ENCODE measurements around the gene WDR3.

WDR3 gene

DNA sequence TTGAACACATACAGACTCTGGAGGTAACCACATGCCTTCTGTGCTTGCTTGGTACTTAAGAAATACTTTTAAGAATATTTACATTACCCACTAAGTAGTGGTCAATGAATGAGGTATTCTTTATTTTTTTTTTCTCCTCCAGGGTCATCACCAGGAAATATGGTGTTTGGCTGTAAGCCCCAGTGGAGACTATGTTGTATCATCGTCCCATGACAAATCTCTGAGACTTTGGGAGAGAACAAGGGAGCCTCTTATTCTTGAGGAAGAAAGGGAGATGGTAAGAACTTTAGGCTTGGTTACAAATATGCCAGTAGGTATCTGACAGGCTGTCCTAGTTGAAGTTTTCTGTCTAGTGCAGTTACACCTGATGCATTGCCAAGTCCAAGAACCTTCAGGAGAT lies 22.8 kb downstream of the WDR3 start:
- DNase-seq (ENCODE audit: low read depth, low spot score), result no peak

GRCh38 chr1:117959364-117959763 lies 29.8 kb downstream of the WDR3 start:
- DNase-seq (ENCODE audit: low read depth, low spot score), result no peak

DNA sequence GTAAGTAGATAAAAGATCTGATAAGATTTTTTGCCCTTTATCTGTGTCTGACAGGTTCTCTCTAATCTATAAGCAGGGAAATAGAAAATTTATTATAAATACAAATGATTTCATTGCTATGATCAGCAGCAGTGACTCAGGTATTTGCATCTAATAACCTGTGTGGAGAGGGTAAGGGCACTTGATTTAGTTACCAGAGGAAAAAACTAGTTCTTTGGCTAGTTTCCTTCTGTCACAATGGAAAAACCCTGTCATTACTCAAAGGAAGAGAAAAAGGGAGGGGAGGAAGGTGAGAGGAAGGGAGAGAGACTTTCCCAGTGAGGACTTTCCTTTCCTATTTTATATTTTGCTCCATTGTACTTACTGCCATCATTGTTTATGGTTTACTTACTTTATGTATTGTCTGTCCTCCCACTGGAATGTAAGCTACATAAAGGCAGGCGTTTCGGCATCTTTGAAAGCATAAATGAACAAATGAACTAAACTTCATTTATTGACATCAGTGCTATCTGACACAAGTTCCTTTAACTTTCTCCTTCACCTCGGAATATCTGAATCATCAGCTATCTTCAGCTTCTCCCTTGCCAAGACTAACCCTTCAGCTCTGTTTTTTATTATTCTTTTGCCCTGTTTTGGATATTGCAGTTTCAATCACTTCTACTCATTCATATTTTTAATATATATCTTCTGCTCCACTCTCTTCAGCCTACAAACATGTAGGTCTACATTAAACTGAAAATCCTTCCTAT lies 34.9 kb downstream of the WDR3 start:
- no peak for DNase-seq (ENCODE audit: low read depth, low spot score)

DNA sequence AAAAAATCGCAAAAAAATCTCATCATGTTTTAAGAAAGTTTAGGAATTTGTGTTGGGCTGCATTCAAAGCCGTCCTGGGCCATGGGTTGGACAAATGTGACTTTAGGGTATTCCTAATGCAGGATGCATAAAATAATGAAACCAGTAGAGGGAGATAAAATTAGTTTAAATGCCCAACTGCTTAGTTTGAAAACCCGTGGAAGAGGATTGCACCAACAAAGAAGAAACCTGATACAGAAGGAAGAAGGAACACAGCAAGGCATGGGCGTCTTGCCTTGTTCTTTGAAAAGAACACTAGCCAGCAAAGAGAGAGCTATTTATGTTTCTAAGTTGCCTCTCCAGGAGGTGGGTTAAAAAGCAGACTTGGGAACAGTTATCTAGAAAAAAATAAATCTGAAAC lies 37.9 kb downstream of the WDR3 start:
- DNase-seq (ENCODE audit: low read depth, low spot score), result no peak

GRCh38 chr1:117967881-117968280 lies 38.3 kb downstream of the WDR3 start:
- DNase-seq (ENCODE audit: low read depth, low spot score), result no peak

DNA sequence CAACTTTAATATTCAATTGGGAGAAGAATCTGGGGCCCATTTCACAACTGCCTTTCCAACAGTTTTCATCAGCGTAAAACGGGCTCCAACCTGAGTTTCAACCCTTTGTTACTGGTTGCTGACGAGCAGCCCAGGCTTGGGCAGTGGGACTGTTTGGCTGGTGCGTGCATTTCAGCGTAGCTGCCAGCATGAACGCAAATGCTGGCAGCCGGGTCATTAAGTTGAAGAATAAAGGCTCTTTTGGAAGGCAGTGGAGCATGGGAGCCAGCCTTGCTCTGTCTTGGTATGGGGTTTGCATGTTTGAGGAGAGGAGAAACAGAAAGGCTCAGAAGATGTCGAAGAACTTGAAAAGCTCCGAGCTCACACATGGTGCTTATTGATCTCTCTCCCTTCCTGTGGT lies 40.7 kb downstream of the WDR3 start:
- DNase-seq (ENCODE audit: low read depth, low spot score), result no peak

DNA sequence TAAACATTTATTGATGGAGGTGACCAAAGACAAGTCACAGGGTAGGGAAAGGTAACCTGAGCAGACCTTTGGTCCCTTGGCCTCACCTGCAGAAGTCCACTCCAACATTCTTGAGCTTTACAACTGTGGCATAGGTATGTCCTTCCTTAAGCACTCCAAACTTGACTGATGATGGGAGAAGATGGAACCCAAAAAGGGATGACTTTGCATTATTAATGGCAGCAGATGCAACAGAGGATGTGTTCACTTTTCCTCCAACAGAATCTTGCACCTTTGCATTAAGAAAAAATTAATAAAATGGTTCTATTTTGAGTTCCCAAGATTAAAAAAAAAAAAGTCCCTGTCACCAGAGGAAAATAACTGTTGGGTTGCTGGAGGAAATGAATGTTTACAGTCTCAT lies 42.2 kb downstream of the WDR3 start:
- no peak for DNase-seq (ENCODE audit: low read depth, low spot score)

DNA sequence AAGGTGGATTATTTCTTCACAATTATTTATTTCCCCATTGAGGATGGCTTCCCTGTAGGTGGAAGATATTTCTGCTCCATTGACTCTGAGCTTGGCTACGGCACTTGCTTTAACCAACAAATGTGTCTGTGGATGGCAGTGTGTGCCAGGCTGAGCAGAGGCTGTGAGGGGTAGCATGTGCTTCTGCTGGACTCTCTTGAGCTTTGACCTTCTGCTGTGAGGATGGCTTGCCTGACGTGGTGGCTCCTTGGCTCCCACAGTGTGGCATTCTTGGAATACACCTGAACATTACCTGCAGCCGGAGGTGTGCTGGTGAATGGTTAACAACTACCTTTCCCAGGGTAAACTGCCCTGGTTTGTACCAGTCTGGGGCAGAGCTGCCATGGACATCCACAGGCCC lies 46.8 kb downstream of the WDR3 start:
- no peak for DNase-seq (ENCODE audit: low read depth, low spot score)

DNA sequence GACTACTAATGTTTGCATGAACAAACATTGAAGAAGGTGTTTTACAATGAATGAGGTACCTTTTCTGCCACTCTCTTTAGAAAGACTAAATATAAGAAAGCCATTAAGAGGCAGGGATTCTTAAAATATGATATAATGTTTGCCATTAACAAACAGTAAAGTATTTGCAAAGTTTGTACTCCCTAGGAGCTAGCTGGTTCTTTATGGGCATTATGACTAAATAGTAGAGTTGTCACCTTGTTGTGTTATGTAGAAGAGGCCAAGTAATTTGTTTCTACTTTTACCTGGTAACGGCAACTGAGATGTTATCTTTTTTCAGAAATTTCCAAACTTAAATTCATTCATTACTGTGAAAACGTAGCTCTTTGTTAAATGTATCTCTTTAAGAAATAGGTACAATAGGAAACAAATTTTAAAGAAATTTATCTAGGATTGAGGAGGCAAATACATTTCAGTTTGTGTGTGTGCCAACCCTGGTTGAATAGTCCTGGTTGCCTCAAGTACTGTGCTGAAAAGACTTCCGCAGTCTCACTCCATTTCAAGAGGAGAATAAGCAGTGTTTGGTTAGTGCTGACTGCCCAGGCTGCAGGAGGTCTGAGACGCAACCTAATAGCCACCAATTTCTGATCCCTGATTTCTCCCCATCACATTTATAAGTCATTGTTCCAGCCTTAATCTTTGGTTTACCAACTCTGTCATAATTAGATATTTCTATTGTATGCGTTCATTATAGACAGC lies 52.1 kb downstream of the WDR3 start:
- no peak for DNase-seq (ENCODE audit: low read depth, low spot score)

DNA sequence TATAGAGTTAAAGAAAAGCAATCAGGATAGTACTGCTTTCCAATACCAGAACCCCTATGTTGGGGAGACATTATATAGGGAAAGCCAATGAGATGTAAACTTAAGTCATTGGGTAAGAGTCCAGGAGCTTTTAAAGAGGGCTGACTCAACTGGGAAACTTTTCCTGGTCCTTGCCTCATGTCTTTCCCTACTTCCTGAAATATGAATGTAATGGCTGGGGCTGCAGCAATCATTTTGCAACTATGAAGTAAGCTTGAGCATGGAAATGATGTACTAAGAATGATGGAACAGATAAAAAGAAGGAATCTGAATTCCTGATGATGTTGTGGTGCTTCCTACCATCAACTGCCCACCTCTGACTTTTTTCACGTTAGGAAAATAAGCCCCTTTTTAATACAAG lies 55.7 kb downstream of the WDR3 start:
- DNase-seq (ENCODE audit: low read depth, low spot score), result no peak

DNA sequence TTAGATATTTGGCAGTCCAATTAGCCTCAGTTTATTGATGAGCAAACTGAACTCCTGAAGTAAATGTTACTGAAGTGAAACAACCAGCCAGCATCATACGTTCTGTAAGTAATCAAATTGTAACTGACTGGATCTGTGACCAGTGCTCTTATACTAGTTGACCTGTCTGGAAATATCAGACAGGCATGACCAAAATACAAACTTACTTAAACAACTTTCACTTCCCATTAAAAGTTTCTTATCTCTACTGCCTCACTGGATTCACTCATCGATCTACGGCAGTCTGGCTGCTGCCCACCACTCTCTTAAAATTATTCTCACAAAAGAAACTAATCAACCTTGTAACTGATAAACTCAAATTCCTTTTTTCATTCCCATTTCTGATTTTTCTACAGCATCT lies 56.4 kb downstream of the WDR3 start:
- DNase-seq (ENCODE audit: low read depth, low spot score), result no peak

DNA sequence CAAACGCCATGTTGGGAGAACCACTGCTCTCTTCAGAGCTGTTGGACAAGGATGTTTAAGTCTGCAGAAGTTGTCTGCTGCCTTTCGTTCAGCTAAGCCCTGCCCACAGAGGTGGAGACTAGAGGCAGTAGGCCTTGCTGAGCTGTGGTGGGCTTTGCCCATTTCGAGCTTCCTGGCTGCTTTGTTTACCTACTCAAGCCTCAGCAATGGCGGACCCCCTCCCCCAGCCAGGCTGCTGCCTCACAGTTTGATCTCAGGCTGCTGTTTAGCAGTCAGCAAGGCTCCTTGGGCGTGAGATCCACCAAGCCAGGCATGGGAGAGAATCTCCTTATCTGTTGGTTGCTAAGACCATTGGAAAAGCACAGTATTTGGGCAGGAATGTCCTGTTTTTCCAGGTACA lies 74.8 kb downstream of the WDR3 start:
- DNase-seq (ENCODE audit: low read depth, low spot score), result no peak

GRCh38 chr1:118007391-118007790 lies 77.9 kb downstream of the WDR3 start:
- no peak for DNase-seq (ENCODE audit: low read depth, low spot score)

DNA sequence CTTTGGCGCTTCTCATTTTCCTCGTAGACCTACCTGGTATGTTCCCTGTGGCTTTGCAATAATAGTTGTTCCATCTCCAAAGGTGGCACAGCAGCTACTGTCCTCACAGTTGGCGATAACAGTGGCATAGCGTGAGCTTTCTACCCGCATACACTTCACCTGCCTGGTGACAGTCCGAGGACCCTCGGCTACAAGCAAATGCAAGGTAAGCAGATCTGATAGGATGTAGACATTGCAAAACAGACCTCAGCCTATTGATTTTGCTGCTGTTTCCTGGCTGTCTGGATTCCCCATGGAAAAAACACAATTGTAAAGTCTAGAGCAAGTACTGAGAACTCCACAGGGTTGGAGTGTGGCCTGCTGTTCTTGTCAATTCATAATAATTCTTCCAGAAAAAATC lies 78.5 kb downstream of the WDR3 start:
- DNase-seq (ENCODE audit: low read depth, low spot score), result no peak

DNA sequence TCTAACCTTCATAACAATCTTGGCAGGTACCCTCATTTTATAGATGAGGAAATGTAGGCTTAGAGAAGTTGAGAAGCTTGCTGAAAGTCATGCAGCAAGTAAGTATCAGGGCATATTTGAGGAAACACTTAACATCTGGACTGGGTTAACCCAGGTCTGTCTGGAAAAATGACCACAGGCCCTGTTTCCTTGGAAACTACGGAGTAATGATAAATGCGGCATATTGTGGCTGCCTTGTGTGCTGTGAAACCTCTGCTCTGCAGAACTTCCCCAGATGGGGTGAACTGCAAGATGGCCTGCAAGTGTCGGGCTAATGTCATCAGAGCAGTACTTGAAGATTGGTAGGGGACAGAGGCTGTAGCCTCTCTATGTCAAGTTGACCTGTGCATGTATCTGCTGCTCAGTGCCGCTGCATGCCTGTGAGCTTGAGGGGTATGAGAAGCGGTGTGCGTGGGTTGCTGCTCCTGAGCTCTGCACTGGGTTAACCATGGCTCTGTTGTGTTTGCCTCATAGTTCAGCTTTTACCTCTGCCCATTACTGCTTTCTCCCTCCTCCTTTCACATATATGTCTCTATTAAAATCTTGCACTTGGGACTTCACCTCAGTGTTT lies 83.1 kb downstream of the WDR3 start:
- DNase-seq (ENCODE audit: low read depth, low spot score), result no peak

DNA sequence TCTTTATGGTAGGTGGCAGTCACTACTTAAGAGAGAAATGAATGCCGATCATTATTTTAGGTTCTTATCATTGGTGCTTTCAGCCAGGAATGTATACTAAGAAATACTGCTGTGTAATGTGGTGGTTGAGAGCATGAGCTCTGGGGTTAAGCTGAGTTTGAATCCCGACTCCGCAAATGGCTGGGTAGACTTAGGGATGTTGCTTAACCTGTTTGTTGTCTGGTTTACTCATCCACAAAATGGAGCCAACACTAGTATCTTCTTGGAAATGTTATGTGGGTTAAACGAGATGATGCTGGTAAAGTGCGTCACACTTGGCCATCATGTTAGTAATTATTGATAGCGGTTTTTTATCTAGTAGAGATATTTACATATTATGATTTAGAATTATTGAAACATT lies 83.8 kb downstream of the WDR3 start:
- no peak for DNase-seq (ENCODE audit: low read depth, low spot score)

GRCh38 chr1:118013938-118014337 lies 84.4 kb downstream of the WDR3 start:
- no peak for DNase-seq (ENCODE audit: low read depth, low spot score)
